GM21515 (cell line): ENCODE data around the gene ACTC1.
"Not testable (repeated sequence)": the region's sequence is repeated elsewhere in the genome, so short reads cannot be mapped to it uniquely, and the experiment has no call there.

ENCODE experiments used
- ATAC-seq: cut with Tn5 transposase; IDR thresholded peaks from one replicate; pipeline ENCODE4 v1.9.1; 2021; ENCODE audit not compliant: unreplicated experiment

ACTC1 gene

DNA sequence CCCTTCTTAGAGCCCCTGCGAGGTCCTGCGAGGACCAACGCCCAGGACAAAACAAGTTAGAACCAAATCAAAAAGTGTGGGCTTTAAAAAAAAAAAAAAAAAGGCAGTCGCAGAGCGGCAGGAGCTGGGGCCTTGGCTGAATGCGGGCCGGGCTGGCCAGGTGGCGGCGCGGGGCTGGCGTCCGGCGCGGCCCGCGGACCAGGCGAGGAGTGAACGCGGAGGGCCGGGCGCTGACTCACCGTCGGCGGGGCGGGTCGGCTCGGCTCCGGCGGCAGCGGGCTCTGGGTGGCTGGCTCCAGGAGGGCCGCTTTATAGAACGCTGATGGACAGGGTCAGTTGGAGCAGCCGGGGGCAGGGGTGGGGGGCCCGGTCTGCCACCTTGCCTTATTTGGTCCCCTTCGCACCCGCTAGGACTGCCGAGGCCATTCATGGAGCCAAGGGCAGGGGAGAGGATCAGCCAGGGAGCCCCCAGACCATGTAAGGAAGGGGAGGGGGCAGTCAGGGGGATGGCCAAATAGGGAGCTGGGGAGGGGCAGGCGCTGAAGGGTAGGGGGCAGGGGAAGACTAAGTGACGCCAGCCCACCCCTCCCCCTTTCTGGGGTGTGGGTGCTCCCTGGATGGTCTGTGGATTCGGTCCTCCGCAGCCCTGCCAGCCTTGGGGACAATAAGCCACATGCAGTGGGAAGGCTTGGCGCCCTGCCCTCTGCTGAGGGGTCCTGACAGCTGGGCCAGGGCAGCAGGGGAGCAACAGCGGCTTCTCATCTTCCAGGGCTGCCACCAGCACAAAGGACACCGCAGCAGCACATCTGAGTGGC lies at the start of gene ACTC1:
ACTC1 (minus strand) TSS at position 283 of the 815 bp plus-strand sequence. CDS start 741 bp downstream, outside the sequence.
- ATAC-seq = no peak

DNA sequence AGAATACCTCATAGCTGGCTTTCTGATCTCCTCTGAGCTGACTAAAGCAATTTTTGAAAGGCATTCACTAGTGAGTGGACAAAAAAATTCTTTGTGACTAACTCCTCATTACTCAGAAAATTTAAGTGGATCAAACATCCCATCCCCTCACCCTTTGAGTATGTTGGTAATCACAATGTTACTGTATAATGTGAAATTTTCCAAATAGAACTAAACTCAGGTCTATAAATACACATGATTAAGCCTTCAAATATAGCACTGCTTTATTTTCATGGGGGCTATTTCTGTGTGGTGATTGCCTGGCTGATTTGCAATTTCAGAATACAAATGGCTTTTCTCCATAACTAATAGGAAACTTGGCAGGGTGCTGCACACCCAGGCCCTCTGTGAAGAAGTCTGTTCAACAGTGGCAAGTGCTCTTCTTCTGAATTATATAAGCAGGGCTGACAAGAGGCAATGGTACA lies 45.9 kb upstream of the ACTC1 start:
- ATAC-seq = no peak

DNA sequence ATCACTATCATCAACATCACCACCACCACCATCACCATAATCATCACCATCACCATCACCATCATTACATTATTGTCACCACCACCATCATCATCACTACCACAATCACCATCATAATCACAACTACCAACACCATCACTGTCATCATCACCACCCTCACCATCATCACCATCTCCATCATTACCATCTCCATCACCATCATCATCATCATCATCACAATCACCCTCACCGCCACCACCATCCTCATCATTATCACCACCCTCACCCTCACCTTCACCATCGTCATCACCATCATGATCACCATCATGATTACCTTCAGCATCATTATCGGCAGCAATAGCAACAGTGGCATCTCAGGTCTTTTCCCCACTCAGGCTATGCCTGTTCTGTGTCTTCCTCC lies 42.9 kb upstream of the ACTC1 start:
- ATAC-seq = no peak

GRCh38 chr15:34837246-34838016 lies 42.1 kb upstream of the ACTC1 start:
- no peak for ATAC-seq

DNA sequence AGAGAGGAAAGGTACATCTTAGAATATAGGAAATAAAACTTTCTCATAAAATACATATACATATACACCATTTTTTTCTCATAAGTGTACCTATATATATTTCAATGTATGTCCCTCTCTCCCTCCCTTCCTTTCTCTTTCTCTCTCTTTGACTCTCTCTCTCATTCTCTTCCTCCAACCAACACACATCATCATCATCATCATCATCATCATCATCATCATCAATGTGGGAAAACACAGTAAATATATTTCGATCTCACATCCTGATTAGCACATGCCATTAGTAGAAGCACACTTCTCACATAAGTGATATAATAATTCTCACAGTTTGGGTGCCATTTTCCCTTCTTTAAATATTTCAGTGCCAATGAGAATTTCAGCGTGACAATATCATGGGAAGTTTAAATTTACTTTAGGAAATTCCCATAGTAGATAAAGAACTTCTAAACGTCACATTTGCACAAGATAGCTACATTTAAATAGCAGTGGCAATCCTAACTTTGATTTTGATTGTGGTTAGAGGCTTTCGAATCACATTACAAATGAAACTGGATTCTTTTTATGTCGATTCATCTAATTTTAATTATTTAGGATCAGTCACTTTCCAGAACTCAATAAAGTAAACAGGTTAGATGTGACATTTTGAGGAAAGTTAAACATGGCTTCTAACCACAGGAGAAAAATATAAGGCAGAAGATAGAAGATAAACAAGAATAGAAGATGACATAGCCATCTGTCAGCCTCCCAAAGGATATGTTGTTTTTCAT lies 33.0 kb upstream of the ACTC1 start:
- ATAC-seq = no peak

GRCh38 chr15:34821831-34822230 lies 26.5 kb upstream of the ACTC1 start:
- ATAC-seq = no peak

GRCh38 chr15:34820110-34820509 lies 24.8 kb upstream of the ACTC1 start:
- ATAC-seq = no peak

- ATAC-seq = no peak
Measured at GRCh38 chr15:34818526-34818925, 23.2 kb upstream of the ACTC1 start.

DNA sequence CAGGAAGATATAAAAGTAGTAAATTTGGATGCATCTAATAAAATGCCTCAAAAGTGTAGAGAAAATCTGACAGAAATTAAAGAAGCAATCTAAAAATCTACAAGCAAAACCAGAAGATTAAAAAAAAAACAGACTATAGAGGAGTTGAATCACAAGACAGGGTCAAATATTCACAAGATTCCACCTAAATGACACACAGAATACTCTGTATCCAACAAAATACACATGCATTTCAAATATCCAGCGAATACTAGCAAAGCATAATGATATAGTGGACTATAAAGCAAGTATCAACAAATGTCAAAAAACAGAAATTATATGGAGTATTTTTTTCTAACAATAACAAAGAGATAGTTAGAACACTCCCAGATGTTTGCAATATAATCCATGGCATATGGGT lies 20.5 kb upstream of the ACTC1 start:
- ATAC-seq = no peak

- ATAC-seq = no peak
Measured at GRCh38 chr15:34813446-34814190, 18.3 kb upstream of the ACTC1 start.

GRCh38 chr15:34812868-34813365 lies 17.6 kb upstream of the ACTC1 start:
- ATAC-seq = not testable (repeated sequence)

DNA sequence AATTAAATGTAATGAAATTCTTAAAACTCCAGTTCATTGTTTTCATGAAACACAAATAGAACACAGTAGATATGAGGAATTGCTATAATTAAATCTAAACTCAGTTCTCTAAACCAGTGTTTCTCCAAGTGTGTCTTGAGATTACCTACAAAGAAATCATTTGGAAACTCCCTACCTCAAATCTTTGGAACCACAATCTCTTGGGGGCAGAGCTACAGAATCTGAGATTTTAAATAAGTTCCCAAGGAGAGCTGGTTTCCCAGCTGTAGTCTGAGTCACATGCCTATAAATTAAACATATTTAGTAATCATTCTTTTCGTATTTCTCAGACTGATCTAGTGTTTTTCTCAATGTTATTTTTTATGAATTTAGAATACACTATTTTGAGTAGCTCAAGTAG lies 17.0 kb upstream of the ACTC1 start:
- ATAC-seq = no peak

- no peak for ATAC-seq
Measured at GRCh38 chr15:34810443-34811129, 15.2 kb upstream of the ACTC1 start.

GRCh38 chr15:34809186-34809585 lies 13.8 kb upstream of the ACTC1 start:
- no peak for ATAC-seq

DNA sequence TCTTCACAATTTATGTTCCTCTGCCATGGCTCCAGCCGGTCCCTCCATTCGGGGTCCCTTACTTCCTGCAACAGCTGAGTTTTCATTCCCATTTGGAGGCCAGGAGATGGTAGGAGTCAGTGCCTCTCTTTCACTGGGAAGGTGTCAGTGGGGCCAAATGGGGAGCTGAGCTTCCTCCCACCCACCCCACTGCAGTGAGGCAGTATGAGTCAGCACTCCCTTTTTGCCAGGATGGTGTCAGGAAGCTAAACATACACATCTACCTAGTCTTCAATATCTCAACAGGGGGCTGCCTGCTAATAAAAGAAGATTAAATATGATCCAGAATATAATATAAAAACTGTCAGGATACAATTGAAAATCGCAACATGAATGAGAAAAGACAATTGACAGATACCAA lies 12.7 kb upstream of the ACTC1 start:
- ATAC-seq = no peak

GRCh38 chr15:34807241-34807640 lies 11.9 kb upstream of the ACTC1 start:
- ATAC-seq = not testable (repeated sequence)

GRCh38 chr15:34804776-34805175 lies 9.4 kb upstream of the ACTC1 start:
- ATAC-seq = no peak

DNA sequence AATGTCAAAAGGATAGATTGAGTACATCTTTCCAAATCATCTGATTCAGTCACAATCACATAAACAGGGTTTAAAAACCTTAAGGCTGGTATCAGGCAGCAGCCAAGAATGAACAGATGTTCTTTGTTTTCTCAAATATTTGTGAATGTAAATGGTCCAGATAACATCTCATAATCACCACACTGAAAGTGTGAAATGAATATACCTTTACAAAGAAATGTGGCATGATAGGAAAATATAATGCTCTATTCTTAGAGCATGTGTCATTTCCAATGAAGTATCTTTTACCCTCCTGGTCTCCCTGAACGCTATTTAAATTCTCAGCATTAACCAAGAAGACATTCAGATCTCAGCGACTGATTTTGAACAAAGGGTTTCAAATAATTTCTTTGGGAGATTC lies 8.8 kb upstream of the ACTC1 start:
- no peak for ATAC-seq

GRCh38 chr15:34802803-34803750 lies 7.7 kb upstream of the ACTC1 start:
- no peak for ATAC-seq
